Activated CD4-positive, CD25-positive, alpha-beta regulatory T cell treated with anti-CD3 and anti-CD28 coated beads, Interleukin-2, amount 50 U/mL, for 72 hours (primary cell): ENCODE measurements around the gene FPR3.
A peak's percentile ranks its signal among the peaks of the same experiment; 100 is the strongest.
"Not testable (repeated sequence)": the region's sequence is repeated elsewhere in the genome, so short reads cannot be mapped to it uniquely, and the experiment has no call there.

Source experiments
- DNase-seq: peaks from one replicate; pipeline ENCODE4 v3.0.0; 2021

Gene FPR3

DNA sequence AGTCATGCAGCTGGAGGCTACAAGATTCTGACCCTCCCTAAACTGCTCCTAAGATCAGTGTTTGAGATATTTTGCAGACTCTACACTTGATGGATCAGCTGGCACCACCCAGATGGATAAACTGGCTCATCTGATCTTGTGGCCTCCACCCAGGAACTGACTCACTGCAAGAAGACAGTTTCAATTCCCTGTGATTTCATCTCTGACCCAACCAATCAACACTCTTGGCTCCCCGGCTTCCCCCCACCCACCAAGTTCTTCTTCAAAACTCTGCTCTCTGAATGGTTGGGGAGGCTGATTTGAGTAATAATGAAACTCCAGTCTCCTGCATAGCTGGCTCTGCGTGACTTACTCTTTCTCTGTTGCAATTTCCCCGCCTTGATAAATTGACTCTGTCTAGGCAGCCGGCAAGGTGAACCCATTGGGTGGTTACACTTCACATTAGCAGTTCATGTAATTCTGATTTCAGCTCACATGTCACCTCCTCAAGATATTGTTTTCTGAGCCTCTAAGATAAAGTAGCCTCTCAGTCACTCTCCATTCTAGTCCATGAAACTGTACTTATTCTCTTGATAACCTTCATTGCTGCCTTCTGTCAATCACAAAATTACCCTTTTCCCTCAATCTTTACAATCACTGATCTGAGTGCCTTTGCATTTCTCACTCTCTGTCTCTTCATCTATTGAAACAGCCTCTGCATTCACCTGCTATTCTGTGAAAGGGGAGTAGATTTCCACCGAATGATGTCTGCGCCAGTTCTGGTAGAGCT lies 9.9 kb upstream of the FPR3 start:
- peak; percentile 36 for DNase-seq

DNA sequence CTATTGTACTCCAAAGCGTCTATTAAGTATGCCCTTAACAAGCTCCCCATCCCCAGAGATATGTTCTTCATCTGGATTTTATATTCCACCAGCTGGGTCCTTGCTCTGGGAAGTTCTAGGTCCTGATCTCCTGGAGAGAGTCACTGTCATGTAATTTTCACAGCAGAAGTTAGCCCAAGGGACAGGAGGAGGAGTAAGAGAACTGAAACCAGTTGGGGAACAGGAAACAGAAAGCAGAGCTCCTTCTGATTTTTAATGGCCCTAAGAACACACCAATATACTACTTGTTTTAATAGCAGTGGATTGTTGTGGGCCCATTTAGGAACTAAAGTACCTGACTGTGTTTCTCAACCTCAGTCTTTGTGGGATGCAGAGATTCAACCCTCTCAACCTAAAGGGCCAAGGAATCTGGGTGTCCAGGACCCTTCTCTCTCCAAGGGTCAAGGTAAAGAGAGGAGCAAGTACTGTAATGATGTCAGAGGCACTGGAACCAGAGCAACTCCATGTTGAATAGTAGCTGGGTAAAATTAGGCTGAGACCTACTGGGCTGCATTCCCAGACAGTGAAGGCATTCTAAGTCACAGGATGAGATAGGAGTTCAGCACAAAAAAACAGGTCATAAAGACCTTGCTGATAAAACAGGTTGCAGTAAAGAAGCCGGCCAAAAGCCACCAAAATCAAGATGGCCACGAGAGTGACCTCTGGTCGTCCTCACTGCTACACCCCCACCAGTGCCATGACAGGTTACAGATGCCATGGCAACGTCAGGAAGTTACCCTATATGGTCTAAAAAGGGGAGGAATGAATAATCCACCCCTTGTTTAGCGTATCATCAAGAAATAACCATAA lies 8.1 kb upstream of the FPR3 start:
- no peak for DNase-seq

DNA sequence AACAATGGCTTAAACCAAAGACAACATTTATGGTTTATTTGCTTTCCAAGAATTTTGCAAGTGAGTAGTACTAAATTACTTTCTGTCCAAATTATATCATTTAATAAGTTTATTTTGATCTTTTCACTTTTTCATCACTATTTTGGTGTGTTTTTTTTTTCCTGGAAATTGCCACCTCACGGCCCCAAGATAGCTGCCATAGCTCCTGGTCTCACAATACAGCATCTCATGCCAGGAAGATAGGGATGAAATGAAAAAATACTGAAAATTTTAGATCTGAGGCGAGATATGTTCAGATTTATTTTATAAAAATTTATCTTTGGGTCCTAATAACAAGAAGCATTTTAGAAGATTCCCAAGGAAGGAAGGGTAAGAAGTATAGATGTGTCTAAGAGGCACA lies 6.9 kb upstream of the FPR3 start:
- no peak for DNase-seq

DNA sequence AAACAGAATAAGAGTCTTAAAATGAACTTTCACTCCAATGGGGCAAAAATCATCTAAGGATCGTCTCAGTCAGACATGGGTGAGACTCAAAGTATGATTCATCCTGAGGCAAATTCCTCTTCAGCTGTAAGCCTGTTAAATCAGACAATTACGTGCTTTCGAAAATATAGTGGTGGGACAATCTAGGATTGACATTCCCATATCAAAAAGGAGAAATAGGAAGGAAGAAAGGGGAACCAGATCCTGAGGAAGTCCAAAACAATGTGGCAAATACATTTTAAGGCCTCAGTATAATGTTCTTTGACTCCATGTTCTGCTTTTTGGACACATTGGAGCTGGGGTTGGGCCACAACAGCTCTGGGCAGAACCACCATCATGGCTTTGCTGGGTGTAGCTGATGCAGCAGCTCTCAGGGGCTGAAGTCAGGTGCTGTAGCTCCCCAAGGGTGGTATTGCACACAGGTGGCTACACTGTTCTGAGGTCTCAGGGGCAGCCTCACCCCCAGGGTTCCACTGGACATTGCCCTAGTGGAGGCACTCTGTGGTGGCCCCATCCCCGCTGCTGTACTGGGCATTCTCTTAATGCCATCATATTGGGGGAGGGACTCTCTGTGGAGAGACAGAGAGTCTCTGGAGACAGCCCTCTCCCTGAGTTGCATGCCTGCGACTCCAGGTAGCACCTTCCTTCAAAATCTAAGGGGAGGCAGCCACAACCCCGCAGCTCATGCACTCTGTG lies 5.7 kb upstream of the FPR3 start:
- DNase-seq, result no peak

DNA sequence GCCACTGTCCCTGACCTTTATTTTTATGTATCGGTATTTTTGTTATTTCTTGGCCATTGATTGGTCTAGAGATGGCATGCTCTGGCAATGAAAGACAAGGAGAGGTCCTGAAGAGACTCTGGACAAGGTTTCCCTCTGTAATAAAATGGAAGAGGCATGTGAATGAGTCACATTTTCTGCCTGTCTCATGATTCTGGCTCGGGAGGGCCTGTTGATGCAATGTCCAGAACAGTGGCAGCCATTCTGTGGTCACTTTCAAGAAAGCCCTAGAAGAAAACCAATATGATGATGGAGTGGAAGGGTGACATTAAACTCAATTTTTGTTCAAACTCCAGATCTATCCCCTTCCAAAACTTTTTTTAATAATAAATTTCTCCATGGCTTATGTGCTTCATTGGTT lies 2.0 kb upstream of the FPR3 start:
- no peak for DNase-seq

DNA sequence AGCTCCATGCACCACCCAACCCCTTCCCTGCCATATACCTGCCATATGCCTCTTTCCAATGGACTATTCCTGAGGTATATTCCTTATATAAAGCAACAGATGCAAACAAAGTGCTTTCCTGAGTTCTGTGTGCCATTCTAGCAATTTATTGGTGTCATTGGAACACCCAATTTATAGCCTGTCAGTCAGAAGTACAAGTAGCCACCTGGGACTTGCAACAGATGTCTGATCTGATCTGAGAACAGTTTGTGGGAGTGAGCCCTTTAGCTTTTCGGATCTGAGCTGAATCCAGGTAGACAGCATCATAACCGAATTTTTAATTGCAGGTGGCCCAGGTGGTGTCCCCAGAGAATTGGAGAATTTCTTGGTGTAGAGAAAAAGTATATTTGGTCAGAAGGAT lies 963 bp upstream of the FPR3 start:
- no peak for DNase-seq

DNA sequence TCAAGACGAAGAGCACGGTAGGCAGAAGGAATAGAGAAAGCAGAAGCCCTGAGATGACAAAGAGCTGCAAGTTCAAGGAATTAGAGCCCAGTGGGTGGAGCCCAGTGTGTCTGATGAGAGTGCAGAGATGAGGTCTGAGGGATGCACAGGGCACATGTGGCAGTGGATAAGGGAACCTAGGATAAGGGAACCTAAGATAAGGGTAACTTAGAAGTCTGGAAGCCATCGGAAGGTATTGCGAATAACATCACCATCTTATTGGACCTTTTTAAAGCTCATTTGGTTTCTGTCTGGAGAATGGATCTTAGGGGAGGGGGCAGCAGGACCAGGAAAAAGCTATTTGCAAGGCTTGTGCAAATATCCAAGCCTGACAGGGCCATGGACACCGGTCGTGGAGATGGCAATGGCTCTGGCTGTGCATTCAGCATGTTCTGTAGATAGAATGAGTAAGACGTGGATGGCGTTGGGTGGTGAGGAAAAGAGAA lies 1.3 kb downstream of the FPR3 start:
- no peak for DNase-seq

DNA sequence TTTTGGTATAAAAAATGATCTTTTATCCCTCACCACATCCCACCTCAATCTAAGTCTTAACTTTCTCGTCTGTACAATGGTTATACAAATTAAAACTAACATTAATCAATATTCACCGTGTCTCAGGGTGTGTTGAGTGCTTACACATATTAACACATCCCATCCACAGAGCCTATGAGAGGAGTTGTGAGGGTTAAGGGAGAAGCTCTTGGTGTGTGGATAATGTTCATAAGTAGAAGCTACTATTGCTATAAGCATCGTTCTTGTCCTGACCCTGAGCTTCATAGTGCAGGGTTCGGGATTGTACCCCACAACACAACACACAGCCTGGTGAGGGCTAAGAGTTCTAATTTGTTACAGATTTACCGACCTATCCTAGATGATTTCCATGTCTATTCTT lies 2.5 kb downstream of the FPR3 start:
- no peak for DNase-seq

DNA sequence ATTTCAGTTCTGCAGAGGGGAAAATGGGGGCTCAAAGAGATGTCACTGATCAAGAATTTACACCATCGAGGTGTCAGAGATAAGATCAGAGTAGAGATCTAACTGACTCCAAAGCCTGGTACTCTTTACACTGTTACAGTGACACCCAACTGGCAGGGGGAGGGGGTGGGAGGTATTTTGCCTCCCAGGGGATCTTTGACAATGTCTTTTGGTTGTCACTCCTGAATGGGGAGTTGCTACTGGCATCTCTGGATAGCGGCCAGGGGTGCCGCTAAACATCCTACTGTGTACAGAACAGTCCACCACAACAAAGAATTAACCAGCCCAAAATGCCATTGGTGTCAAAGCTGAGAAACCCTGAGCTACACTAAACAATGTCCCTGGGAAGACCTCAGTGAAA lies 3.1 kb downstream of the FPR3 start:
- DNase-seq, result no peak

DNA sequence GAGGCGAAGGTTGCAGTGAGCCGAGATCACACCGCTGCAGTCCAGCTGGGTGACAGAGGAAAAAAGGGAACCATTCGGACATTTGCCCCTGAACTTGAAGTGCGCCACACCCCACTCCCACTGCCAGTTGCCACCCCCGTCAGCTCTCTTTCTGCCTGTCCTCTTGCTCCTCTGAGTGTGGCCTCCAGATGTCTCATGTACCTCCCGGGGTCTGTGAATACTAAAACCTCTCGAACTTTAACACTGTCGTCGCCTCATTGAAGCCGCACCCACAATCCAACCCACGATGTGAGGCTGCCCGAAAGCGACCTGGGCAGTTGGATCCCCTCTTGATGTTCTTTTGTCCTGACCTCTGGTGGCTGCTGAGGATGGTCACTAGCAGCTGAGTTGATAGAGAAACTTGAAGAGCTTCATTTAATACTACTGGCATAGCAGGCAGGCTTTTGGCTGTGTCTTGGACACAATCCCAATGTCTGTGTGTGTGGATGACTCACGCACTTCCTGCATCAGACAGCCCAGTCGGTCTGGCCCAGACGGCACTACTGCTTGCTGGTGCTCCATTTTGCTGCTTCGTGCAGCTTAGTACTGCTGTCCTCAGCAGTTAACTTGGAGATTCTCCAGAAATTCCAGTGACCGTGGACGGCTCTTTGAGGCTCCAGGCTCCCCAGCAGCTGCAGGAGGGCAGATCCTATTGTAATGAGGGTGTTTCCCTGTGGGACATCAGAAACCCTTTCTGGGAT lies 4.2 kb downstream of the FPR3 start:
- DNase-seq, result no peak

DNA sequence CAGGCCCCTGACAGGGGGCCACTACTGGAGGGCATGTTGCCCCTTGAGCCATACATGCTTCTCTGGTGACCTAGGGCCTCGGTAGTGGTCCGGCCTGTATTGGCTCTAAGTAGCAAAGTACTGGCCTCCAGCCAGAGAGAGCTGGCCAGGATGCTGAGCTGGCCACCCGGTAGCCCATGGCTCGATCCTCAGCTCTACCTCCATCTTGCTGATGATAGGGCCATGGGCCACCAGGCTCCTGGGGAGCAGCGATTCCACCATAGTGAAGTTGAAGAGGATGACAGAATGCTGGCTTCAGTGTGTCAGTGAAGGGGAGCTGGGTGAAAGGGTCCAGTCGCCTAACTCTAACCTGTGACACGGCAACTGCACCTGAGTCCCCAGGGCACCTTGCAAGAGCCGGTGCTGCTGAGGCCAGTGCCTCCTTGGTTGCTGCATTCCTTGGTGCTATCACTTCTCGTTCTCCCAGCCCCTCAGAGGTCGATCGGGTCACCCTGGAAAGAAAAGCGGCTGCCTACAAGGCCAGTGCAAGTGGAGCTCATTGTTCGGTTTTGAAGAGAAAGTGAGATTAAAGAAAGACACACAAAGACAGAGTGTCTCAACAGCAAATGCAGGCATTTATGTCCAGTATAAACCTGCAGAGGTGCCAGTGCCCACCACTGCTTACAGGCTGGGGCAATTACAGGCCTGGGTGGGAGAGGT lies 5.0 kb downstream of the FPR3 start:
- no peak for DNase-seq

DNA sequence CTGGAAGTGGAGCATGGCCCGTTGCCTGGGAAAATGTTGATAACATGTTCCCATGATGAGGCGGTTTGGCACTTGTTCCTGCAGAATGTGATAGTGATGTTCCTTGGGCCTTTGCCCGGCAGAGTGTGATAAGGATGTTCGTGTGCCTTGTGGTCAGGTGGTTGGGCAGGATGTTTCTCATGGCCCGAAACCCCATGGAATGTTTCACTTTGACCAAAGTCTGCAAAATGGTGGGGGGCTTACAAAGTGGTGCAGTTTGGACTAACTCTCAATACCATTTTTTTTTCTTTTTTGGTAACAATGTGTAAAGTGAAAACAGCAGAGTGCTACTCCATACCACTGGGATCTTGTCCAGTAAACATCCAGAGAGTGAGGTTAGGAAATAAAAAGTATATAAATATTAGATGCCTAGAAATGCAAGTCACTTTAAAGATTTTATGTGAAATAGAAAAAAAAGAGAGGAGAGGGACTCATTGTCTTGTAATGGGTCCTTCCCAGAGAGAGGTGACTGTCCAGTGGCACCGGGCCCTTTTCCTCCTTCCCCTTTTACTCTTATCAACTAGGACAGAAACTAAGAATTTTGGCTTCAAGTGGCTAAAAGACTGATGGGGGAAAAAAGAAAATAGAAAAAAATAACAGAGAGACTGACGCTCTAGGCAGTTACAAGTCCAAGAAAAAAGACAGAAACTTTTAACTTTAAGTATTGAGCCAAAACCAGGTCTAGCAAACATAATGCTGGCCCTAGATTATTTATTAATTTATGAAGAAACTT lies 5.7 kb downstream of the FPR3 start:
- DNase-seq, result no peak

DNA sequence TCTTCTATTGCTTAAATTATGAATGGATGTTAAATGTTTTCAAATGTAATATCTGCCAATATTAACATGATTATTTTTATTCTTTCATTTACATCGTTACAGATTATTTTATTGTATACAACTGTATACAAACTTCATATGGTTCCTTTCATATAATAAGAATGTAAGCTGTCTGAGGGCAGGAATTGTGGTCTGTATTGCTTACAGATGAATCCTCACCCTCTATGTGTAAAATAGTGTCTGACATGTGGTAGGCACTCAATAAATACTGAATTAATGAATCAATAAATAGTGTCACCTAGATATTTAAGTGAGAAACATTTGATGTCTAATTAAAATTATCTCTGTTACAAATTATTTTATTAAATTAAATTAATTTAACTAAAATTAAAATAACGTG lies 7.8 kb downstream of the FPR3 start:
- DNase-seq, result no peak

DNA sequence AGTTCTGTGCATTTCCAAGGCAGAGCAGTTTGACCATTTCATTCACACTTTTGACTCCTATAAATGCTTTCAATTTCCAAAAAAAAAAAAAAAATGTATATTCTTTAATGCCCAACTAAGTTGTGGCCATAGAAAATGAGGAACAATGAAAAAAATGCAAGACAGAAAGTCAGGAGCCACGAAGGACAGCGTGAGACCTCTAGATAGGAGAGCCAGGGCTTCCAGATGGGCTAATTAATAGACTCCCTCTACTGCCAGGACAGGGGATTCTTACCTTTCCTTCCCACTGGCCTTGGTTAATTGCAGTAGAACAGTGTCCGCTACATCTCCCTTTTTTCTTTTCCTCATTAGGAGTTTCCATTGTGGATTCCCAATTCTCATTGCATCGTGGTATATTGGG lies 8.6 kb downstream of the FPR3 start:
- no peak for DNase-seq

DNA sequence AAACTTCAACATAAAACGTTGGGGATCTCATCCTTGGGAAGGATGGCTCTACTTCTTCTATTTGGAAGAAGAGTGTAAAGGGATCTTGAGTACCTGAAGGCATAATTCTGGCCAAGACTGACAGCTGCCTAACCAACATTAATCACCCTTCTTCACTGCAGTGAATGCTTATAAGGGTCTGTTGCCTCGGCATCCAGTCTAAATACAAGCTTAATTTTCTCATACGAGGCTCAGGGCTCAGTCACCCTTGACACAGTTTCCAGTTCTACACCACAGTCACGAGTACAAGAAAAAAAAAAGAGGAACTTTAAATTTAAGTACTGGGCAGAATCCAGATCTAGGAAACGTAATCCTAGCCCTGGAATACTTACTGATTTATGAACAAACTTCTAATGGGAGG lies 9.0 kb downstream of the FPR3 start:
- no peak for DNase-seq

DNA sequence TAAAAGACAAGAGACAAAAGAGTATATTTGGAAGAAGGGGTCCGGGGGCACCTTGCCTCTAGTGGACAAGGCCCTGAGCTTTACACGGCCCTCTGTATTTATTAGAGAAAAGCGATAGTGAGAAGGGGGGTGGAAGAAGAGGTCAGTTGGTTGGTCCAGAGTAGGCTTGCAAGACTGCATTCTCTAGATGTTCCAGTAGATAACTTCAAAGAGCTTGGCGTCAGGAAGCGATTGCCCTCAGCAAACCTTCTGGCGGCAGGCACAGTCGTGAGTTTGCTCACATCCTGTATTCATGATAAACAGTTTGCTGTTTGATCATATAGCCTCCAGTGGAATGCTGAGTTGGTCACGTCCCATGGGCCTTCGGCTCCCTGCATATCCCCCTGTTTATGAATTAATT lies 9.8 kb downstream of the FPR3 start:
- DNase-seq, result not testable (repeated sequence)

DNA sequence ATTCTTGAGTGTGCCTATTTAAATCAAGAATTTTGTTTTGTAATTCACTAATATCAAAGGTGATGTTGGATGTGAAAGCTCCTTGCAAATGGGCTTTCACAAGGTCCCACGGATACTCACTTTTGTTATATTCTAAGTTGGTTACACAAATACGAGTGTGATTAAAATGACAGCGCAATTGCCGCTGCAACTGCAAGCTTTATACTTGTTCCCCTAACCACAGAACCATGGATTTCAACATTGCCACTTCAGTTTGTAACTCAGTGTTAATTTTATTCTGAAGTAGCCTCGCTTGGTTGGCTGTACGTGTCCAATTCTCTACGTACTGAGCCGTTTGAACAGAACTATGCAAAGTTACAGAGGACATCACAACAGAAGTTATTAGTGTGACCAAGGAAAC lies 10.4 kb downstream of the FPR3 start:
- not testable (repeated sequence) for DNase-seq

DNA sequence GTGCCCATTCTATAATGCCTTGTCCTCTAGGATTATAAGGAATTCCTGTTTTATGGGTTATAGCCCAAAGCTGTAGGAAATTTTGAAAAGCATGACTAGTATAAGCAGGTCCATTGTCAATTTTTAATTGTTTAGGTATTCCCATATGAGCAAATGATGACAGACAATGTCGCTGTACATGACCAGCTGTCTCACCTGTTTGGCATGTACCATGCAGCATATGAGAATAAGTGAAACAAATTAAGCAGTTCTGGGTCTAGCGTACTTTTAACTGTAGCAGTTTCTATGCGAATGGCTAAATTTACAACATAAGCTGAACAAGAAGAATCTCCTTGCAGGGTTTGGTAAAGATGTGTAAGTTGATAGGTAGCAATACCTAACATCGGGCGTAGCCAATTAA lies 11.6 kb downstream of the FPR3 start:
- DNase-seq, result not testable (repeated sequence)

DNA sequence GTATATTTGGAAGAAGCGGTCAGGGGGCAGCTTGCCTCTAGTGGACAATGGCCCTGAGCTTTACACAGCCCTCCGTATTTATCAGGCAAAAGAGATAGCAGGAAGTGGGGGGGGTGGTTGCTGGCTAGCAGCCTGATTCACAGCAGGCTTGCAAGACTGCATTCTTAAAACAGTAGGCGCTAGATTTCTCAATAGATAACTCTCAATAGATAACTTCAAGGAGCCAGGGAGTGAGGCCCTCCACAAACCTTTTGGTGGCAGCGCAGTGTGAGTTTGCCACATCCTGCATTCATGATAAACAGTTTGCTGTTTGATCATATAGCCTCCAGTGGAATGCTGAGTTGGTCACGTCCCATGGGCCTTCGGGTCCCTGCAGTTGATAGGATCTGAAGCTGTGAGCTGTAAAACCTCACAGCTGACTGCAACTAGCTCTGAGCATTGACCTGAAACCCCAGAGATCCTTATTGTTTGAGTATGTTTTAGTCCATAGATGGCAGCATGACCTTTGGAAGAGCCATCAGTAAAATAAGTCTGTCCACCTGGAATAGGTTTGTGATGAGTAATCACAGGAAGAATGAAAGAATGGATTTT lies 12.2 kb downstream of the FPR3 start:
- no peak for DNase-seq

DNA sequence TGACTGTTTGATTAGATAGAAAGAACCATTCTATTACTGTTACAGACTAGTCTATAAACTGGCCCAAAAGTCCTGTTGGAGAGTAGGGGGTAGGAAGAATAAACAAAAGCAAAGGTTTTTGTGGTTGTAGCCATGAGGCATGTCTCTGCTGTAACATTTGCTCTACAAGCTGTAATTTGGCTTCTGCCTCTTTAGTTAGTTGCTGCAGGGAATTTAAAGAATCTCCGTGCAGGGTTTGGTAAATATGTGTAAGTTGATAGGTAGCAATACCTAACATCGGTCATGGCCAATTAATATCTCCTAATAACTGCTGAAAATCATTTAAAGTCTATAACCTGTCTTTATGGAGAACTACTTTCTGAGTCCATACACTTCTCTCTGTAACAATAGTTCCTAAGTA lies 13.0 kb downstream of the FPR3 start:
- DNase-seq, result no peak
